Measurements from ENCODE around the gene DCAF17. TPM values are rescaled to one million over a fixed set of nuclear protein-coding genes. Genes with fewer than 3 reads are reported as not detected.

The DCAF17 gene
- total and polyA plus RNA-seq, 2 of the 13 experiments (the other 11 are each of a cell fraction or from before 2014, with no cell fraction given), result 13.7 to 30.0 TPM

- CTCF ChIA-PET (ENCODE audit: low intra/inter-chr PET ratio, low total read pairs), result no interaction called here
- ATAC-seq, result peak; percentile 70
- no peak for FAIRE-seq
- no peaks in the 10 kb centered on the region for H4K20me1 ChIP-seq (ENCODE audit: insufficient read depth, low read length)
- peak overlapping the region; percentile 28 for H3K27ac ChIP-seq (ENCODE audit: extremely low read length, insufficient read depth, low read length)
- POLR2A ChIA-PET, result interaction anchor here (1.0 kb wide), 1 partner anchor 42 kb away, joined by 3 read pairs; the partner anchor contains the start of genes DCAF17 and METTL8
- peaks cover 8 to 54% of the 10 kb centered on the region in 2 experiments; a peak in 4 of 5 replicates for H3K36me3 ChIP-seq (replicated peaks in 1 of 2; ENCODE audit: control insufficient read depth in 1 of 2, insufficient read depth in 2 of 2, low read length in 2 of 2)
- peaks cover 15% of the 10 kb centered on the region for H3K4me1 ChIP-seq (ENCODE audit: insufficient read depth, low read length)
- H2AFZ ChIP-seq (ENCODE audit: low read length), result no peak overlapping the region
- H3K4me2 ChIP-seq (ENCODE audit: low read depth, low read length), result no peak overlapping the region
- intact Hi-C loops (cut with micrococcal nuclease; ENCODE audit: unreplicated experiment), result no loop called here
- no peaks in the 10 kb centered on the region for H3K27me3 ChIP-seq (ENCODE audit: control insufficient read depth in 1 of 2, insufficient read depth in 2 of 2, low read length in 2 of 2)
- in situ Hi-C loops (cut with HindIII; ENCODE audit: extremely low pct_ligation_motif_present, low pct_unique_long_range_greater_than_20kb), result no loop called here
- H3K9ac ChIP-seq (ENCODE audit: insufficient read depth, low read depth, low read length), result no peak overlapping the region
- 53% methylated on average over 1 of the region's 1 CpG for WGBS (ENCODE audit: low lambda C conversion rate)
- no peaks in the 10 kb centered on the region for H3K79me2 ChIP-seq (ENCODE audit: insufficient read depth, low read length)
- DNase-seq (ENCODE audit: low spot score), result peak; percentile 24
- BruUV-seq (replicated peaks), result no TSS peak
- no peaks in the 10 kb centered on the region for H3K9me3 ChIP-seq (ENCODE audit: low read length)
- no peak overlapping the region for H3K4me3 ChIP-seq (replicated peaks in 1 of 3; ENCODE audit: insufficient read depth in 1 of 3, low read depth in 2 of 3, low read length in 3 of 3)
- no peak for TF ChIP-seq IRF2 (CRISPR knock-in tag; IDR thresholded peaks at IDR 0.05)
- TF ChIP-seq TARDBP (CRISPR knock-in tag; IDR thresholded peaks at IDR 0.05), result no peak
- TF ChIP-seq THAP11 (CRISPR knock-in tag; IDR thresholded peaks at IDR 0.05), result no peak
- TF ChIP-seq SMAD3 (CRISPR knock-in tag; IDR thresholded peaks at IDR 0.05), result no peak
- TF ChIP-seq FOXA3 (CRISPR knock-in tag; IDR thresholded peaks at IDR 0.05), result 0 out of 2 replicates have a peak, but pooled peaks have one; percentile 9
- TF ChIP-seq ZNF616 (CRISPR knock-in tag; IDR thresholded peaks at IDR 0.05; ENCODE audit: low read depth), result no peak
- no peak for TF ChIP-seq MXD3 (CRISPR knock-in tag; IDR thresholded peaks at IDR 0.05)
- no peak for TF ChIP-seq ZNF660 (CRISPR knock-in tag; IDR thresholded peaks at IDR 0.05; ENCODE audit: borderline replicate concordance, low read depth)
- no peak for TF ChIP-seq NRL (CRISPR knock-in tag; IDR thresholded peaks at IDR 0.05; ENCODE audit: borderline replicate concordance)
- TF ChIP-seq ZNF850 (CRISPR knock-in tag; conservative IDR thresholded peaks at IDR 0.05), result no peak
- TF ChIP-seq ZNF143 (CRISPR knock-in tag; IDR thresholded peaks at IDR 0.05), result no peak
- no peak for TF ChIP-seq ZNF550 (CRISPR knock-in tag; IDR thresholded peaks at IDR 0.05; ENCODE audit: borderline replicate concordance)
- no peak for TF ChIP-seq PRMT3 (CRISPR knock-in tag; IDR thresholded peaks at IDR 0.05; ENCODE audit: borderline replicate concordance, low read depth)
- no peak for TF ChIP-seq ZNF691 (CRISPR knock-in tag; IDR thresholded peaks at IDR 0.05; ENCODE audit: borderline replicate concordance, low read depth)
- no peak for TF ChIP-seq NFE2 (CRISPR knock-in tag; IDR thresholded peaks at IDR 0.05)
- no peak for TF ChIP-seq NFIC (IDR thresholded peaks at IDR 0.05; ENCODE audit: low read length)
- no peak for TF ChIP-seq ZBTB34 (CRISPR knock-in tag; IDR thresholded peaks at IDR 0.05)
- no peak for TF ChIP-seq ZNF766 (CRISPR knock-in tag; IDR thresholded peaks at IDR 0.05; ENCODE audit: borderline replicate concordance)
Observed at GRCh38 chr2:171475979-171476378, 42.0 kb downstream of the DCAF17 start.
